ENCODE data around the gene TNS2. TPM values are rescaled to one million over a fixed set of nuclear protein-coding genes. Genes with fewer than 3 reads are reported as not detected.
"Not testable (repeated sequence)": the region's sequence is repeated elsewhere in the genome, so short reads cannot be mapped to it uniquely, and the experiment has no call there.

Gene TNS2
- total RNA-seq, 1 donor from 2014 or later, result 116 TPM

- Mint-ChIP-seq H3K27ac (ENCODE audit: unreplicated experiment) (no peak overlapping the region), H3K4me3 (ENCODE audit: unreplicated experiment) (no peak overlapping the region)
Measured at GRCh38 chr12:53011889-53012288, 38.0 kb upstream of the TNS2 start.

GRCh38 chr12:53012928-53013327 lies 36.9 kb upstream of the TNS2 start:
- Mint-ChIP-seq H3K27ac (ENCODE audit: unreplicated experiment) (no peak overlapping the region), H3K27me3 (ENCODE audit: unreplicated experiment) (no peaks in the 10 kb centered on the region), H3K4me3 (ENCODE audit: unreplicated experiment) (no peak overlapping the region), H3K4me1 (ENCODE audit: unreplicated experiment) (peaks cover 40% of the 10 kb centered on the region), H3K9me3 (ENCODE audit: unreplicated experiment) (no peaks in the 10 kb centered on the region), H3K36me3 (ENCODE audit: unreplicated experiment) (peaks cover 23% of the 10 kb centered on the region)
- no peak for TF ChIP-seq CTCF (IDR thresholded peaks at IDR 0.05)
- DNase-seq (ENCODE audit: extremely low spot score, unreplicated experiment), result no peak

More at GRCh38 chr12:53011889-53012288, 38.0 kb upstream of the TNS2 start:
- TF ChIP-seq CTCF (IDR thresholded peaks at IDR 0.05), result no peak
- H3K36me3 Mint-ChIP-seq (ENCODE audit: unreplicated experiment), result peaks cover 15% of the 10 kb centered on the region
- H3K9me3 Mint-ChIP-seq (ENCODE audit: unreplicated experiment), result no peaks in the 10 kb centered on the region
- no peaks in the 10 kb centered on the region for H3K27me3 Mint-ChIP-seq (ENCODE audit: unreplicated experiment)
- DNase-seq (ENCODE audit: extremely low spot score, unreplicated experiment), result no peak
- H3K4me1 Mint-ChIP-seq (ENCODE audit: unreplicated experiment), result peaks cover 49% of the 10 kb centered on the region

DNA sequence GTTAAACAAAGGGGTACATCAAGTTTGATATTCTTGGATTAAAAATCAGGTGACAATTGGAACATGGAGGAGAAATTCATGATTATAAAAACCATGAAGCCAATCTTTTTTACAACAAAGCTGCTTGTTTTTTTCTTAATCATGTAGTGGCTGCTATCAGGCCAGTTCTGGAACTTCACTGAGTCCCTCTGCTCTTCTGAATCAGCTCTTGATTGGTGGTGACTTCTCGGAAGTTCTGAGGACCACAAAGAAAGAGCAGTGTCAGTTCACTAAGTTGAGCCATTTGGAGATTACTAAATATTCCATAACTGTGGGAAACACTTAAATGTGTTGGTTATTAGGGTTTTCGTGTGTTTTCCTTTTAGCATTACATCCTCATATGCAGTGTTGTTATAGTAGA lies 35.2 kb upstream of the TNS2 start:
- peaks cover 25% of the 10 kb centered on the region for H3K4me1 Mint-ChIP-seq (ENCODE audit: unreplicated experiment)
- no peaks in the 10 kb centered on the region for H3K9me3 Mint-ChIP-seq (ENCODE audit: unreplicated experiment)
- TF ChIP-seq CTCF (IDR thresholded peaks at IDR 0.05), result no peak
- H3K27ac Mint-ChIP-seq (ENCODE audit: unreplicated experiment), result no peak overlapping the region
- no peak overlapping the region for H3K4me3 Mint-ChIP-seq (ENCODE audit: unreplicated experiment)
- no peak for DNase-seq (ENCODE audit: extremely low spot score, unreplicated experiment)
- no peaks in the 10 kb centered on the region for H3K27me3 Mint-ChIP-seq (ENCODE audit: unreplicated experiment)
- peaks cover 27% of the 10 kb centered on the region for H3K36me3 Mint-ChIP-seq (ENCODE audit: unreplicated experiment)

DNA sequence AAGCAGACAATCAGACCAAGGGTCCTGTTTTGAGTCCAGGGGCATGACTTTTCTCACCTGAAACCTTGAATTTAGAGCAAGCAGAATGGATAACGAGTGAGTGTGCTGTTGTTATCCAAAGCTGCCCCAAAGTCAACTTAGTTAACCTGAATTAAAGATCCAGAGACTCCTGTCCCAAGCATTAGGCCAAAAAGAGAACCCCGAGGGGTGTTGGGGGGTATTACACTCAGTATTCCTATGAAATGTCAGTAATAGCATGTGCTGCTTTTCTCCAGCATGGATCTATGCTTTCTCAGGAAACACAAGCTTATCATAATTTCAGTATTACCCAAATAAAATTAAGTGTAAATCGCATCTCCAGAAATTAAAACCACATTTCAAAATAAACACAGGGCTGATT lies 24.6 kb upstream of the TNS2 start:
- Mint-ChIP-seq H3K36me3 (ENCODE audit: unreplicated experiment) (peaks cover 40% of the 10 kb centered on the region), H3K9me3 (ENCODE audit: unreplicated experiment) (no peaks in the 10 kb centered on the region), H3K4me1 (ENCODE audit: unreplicated experiment) (no peaks in the 10 kb centered on the region), H3K27me3 (ENCODE audit: unreplicated experiment) (no peaks in the 10 kb centered on the region), H3K27ac (ENCODE audit: unreplicated experiment) (no peak overlapping the region), H3K4me3 (ENCODE audit: unreplicated experiment) (no peak overlapping the region)
- no peak for DNase-seq (ENCODE audit: extremely low spot score, unreplicated experiment)
- no peak for TF ChIP-seq CTCF (IDR thresholded peaks at IDR 0.05)

- peaks cover 48% of the 10 kb centered on the region for H3K36me3 Mint-ChIP-seq (ENCODE audit: unreplicated experiment)
- not testable (repeated sequence) for H3K4me3 Mint-ChIP-seq (ENCODE audit: unreplicated experiment); H3K4me1 Mint-ChIP-seq (ENCODE audit: unreplicated experiment); DNase-seq (ENCODE audit: extremely low spot score, unreplicated experiment); H3K27ac Mint-ChIP-seq (ENCODE audit: unreplicated experiment); H3K27me3 Mint-ChIP-seq (ENCODE audit: unreplicated experiment); H3K9me3 Mint-ChIP-seq (ENCODE audit: unreplicated experiment)
Measured at GRCh38 chr12:53027014-53027413, 22.9 kb upstream of the TNS2 start.

- Mint-ChIP-seq H3K9me3 (ENCODE audit: unreplicated experiment) (no peaks in the 10 kb centered on the region), H3K36me3 (ENCODE audit: unreplicated experiment) (peaks cover 53% of the 10 kb centered on the region), H3K4me1 (ENCODE audit: unreplicated experiment) (no peaks in the 10 kb centered on the region), H3K4me3 (ENCODE audit: unreplicated experiment) (no peak overlapping the region), H3K27ac (ENCODE audit: unreplicated experiment) (no peak overlapping the region), H3K27me3 (ENCODE audit: unreplicated experiment) (no peaks in the 10 kb centered on the region)
- TF ChIP-seq CTCF (IDR thresholded peaks at IDR 0.05), result no peak
- DNase-seq (ENCODE audit: extremely low spot score, unreplicated experiment), result no peak
Measured at GRCh38 chr12:53031616-53032015, 18.2 kb upstream of the TNS2 start.

DNA sequence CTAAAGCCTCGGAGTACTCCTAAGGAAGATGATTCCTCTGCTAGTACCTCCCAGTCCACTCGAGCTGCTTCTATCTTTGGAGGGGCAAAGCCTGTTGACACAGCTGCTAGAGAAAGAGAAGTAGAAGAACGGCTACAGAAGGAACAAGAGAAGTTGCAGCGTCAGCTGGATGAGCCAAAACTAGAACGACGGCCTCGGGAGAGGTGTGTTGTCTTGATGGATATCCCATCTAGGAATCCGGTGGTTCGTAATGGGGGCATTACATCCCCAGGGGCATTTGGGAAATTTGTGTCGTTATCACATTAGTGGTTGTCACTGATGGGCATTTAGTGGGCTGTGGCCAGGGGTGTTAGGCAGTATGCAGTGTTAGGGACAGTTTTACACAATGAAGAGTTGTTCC lies 16.0 kb upstream of the TNS2 start:
- not testable (repeated sequence) for H3K27me3 Mint-ChIP-seq (ENCODE audit: unreplicated experiment); H3K4me1 Mint-ChIP-seq (ENCODE audit: unreplicated experiment); H3K4me3 Mint-ChIP-seq (ENCODE audit: unreplicated experiment); DNase-seq (ENCODE audit: extremely low spot score, unreplicated experiment); H3K9me3 Mint-ChIP-seq (ENCODE audit: unreplicated experiment); H3K27ac Mint-ChIP-seq (ENCODE audit: unreplicated experiment)
- H3K36me3 Mint-ChIP-seq (ENCODE audit: unreplicated experiment), result peaks cover 59% of the 10 kb centered on the region
